ENCODE measurements around the gene BCOR.

The BCOR gene

GRCh38 chrX:40022421-40022820 is 75.3 kb downstream of the BCOR start:
- H4K20me1 ChIP-seq, result no peaks in the 10 kb centered on the region
- peaks cover 7% of the 10 kb centered on the region; the same call in 1 of the 2 replicates for H3K9me3 ChIP-seq
- no peak overlapping the region for H3K27ac ChIP-seq
- no peaks in the 10 kb centered on the region for H3K36me3 ChIP-seq
- 0 out of 2 replicates have a peak, but pooled peaks cover 8% of the 10 kb centered on the region for H3K4me1 ChIP-seq
- no peak overlapping the region for H3K9ac ChIP-seq
- H3K4me3 ChIP-seq, result no peak overlapping the region
- no peaks in the 10 kb centered on the region for H3K27me3 ChIP-seq
- TF ChIP-seq Cebpa-rat (IDR thresholded peaks at IDR 0.05), result no peak
- no peak overlapping the region for H3K4me2 ChIP-seq

- Histone ChIP-seq H3K9me3 (peaks cover 15% of the 10 kb centered on the region), H3K36me3 (no peaks in the 10 kb centered on the region; the same call in 1 of the 2 replicates), H3K27ac (no peak overlapping the region), H3K4me2 (no peak overlapping the region), H3K27me3 (no peaks in the 10 kb centered on the region), H4K20me1 (no peaks in the 10 kb centered on the region), H3K4me1 (0 out of 2 replicates have a peak, but pooled peaks cover 8% of the 10 kb centered on the region), H3K9ac (no peak overlapping the region), H3K4me3 (no peak overlapping the region)
- TF ChIP-seq Cebpa-rat (IDR thresholded peaks at IDR 0.05), result no peak
Observed at GRCh38 chrX:40021647-40022046, 76.1 kb downstream of the BCOR start.

- peaks cover 33% of the 10 kb centered on the region for H3K9me3 ChIP-seq
- no peak overlapping the region for H3K9ac ChIP-seq
- H3K4me2 ChIP-seq, result no peak overlapping the region
- H3K4me1 ChIP-seq, result peaks cover 8% of the 10 kb centered on the region; the same call in 1 of the 2 replicates
- no peak overlapping the region for H3K4me3 ChIP-seq
- H3K36me3 ChIP-seq, result no peaks in the 10 kb centered on the region; the same call in 1 of the 2 replicates
- TF ChIP-seq Cebpa-rat (IDR thresholded peaks at IDR 0.05), result no peak
- no peak overlapping the region for H3K27ac ChIP-seq
- H3K27me3 ChIP-seq, result no peaks in the 10 kb centered on the region
- no peaks in the 10 kb centered on the region for H4K20me1 ChIP-seq
Observed at GRCh38 chrX:40019541-40019940, 78.2 kb downstream of the BCOR start.

GRCh38 chrX:40018041-40018440 is 79.7 kb downstream of the BCOR start:
- H3K4me2 ChIP-seq, result no peak overlapping the region
- TF ChIP-seq Cebpa-rat (IDR thresholded peaks at IDR 0.05), result no peak
- H4K20me1 ChIP-seq, result no peaks in the 10 kb centered on the region
- peaks cover 46% of the 10 kb centered on the region for H3K9me3 ChIP-seq
- H3K9ac ChIP-seq, result no peak overlapping the region
- H3K27me3 ChIP-seq, result no peaks in the 10 kb centered on the region
- H3K27ac ChIP-seq, result no peak overlapping the region
- H3K4me3 ChIP-seq, result no peak overlapping the region
- peaks cover 8% of the 10 kb centered on the region; the same call in 1 of the 2 replicates for H3K4me1 ChIP-seq
- H3K36me3 ChIP-seq, result no peaks in the 10 kb centered on the region; the same call in 1 of the 2 replicates

- H3K36me3 ChIP-seq, result no peaks in the 10 kb centered on the region; the same call in 1 of the 2 replicates
- H4K20me1 ChIP-seq, result no peaks in the 10 kb centered on the region
- no peak for TF ChIP-seq Cebpa-rat (IDR thresholded peaks at IDR 0.05)
- no peak overlapping the region for H3K4me2 ChIP-seq
- peak overlapping the region; percentile 28; the same call in 1 of the 2 replicates for H3K4me3 ChIP-seq
- peaks cover 57% of the 10 kb centered on the region for H3K9me3 ChIP-seq
- H3K27me3 ChIP-seq, result peaks cover 11% of the 10 kb centered on the region
- H3K27ac ChIP-seq, result no peak overlapping the region
- H3K9ac ChIP-seq, result no peak overlapping the region
- H3K4me1 ChIP-seq, result peaks cover 17% of the 10 kb centered on the region
Observed at GRCh38 chrX:40016749-40017148, 81.0 kb downstream of the BCOR start.

- H3K36me3 ChIP-seq, result no peaks in the 10 kb centered on the region; the same call in 1 of the 2 replicates
- H3K4me3 ChIP-seq, result no peak overlapping the region
Observed at GRCh38 chrX:40015693-40016092, 82.1 kb downstream of the BCOR start.

GRCh38 chrX:40013266-40014195 is 84.2 kb downstream of the BCOR start:
- peak overlapping the region; percentile 87 for H3K27ac ChIP-seq
- peaks cover 39% of the 10 kb centered on the region for H3K27me3 ChIP-seq
- no peak for TF ChIP-seq Cebpa-rat (IDR thresholded peaks at IDR 0.05)
- peak overlapping the region; percentile 79 for H3K9ac ChIP-seq
- H4K20me1 ChIP-seq, result 0 out of 2 replicates have a peak, but pooled peaks cover 4% of the 10 kb centered on the region
- peaks cover 52% of the 10 kb centered on the region for H3K9me3 ChIP-seq
- H3K4me3 ChIP-seq, result peak overlapping the region; percentile 65
- no peaks in the 10 kb centered on the region; the same call in 1 of the 2 replicates for H3K36me3 ChIP-seq
- peak overlapping the region; percentile 89 for H3K4me2 ChIP-seq
- H3K4me1 ChIP-seq, result peaks cover 50% of the 10 kb centered on the region

More at GRCh38 chrX:40015693-40016092, 82.1 kb downstream of the BCOR start:
- Histone ChIP-seq H3K27me3 (peaks cover 22% of the 10 kb centered on the region), H4K20me1 (0 out of 2 replicates have a peak, but pooled peaks cover 4% of the 10 kb centered on the region), H3K9ac (no peak overlapping the region), H3K4me2 (no peak overlapping the region), H3K9me3 (peaks cover 52% of the 10 kb centered on the region), H3K27ac (no peak overlapping the region), H3K4me1 (peaks cover 28% of the 10 kb centered on the region)
- no peak for TF ChIP-seq Cebpa-rat (IDR thresholded peaks at IDR 0.05)

- Histone ChIP-seq H3K4me3 (peak overlapping the region; percentile 65), H3K9me3 (peaks cover 56% of the 10 kb centered on the region), H3K9ac (peak overlapping the region; percentile 79), H3K4me1 (peaks cover 56% of the 10 kb centered on the region), H3K4me2 (peak overlapping the region; percentile 89), H3K27me3 (peaks cover 45% of the 10 kb centered on the region), H3K36me3 (no peaks in the 10 kb centered on the region; the same call in 1 of the 2 replicates), H3K27ac (peak overlapping the region; percentile 87), H4K20me1 (0 out of 2 replicates have a peak, but pooled peaks cover 4% of the 10 kb centered on the region)
- TF ChIP-seq Cebpa-rat (IDR thresholded peaks at IDR 0.05), result no peak
Observed at GRCh38 chrX:40012868-40013265, 84.9 kb downstream of the BCOR start.

- H3K9ac ChIP-seq, result peak overlapping the region; percentile 79
- H3K4me1 ChIP-seq, result peaks cover 56% of the 10 kb centered on the region
- H3K36me3 ChIP-seq, result no peaks in the 10 kb centered on the region; the same call in 1 of the 2 replicates
- no peak for TF ChIP-seq Cebpa-rat (IDR thresholded peaks at IDR 0.05)
- 0 out of 2 replicates have a peak, but pooled peaks cover 4% of the 10 kb centered on the region for H4K20me1 ChIP-seq
- H3K4me2 ChIP-seq, result peak overlapping the region; percentile 89
- peaks cover 59% of the 10 kb centered on the region for H3K9me3 ChIP-seq
- H3K27me3 ChIP-seq, result peaks cover 51% of the 10 kb centered on the region
- peak overlapping the region; percentile 87 for H3K27ac ChIP-seq
- peak overlapping the region; percentile 65 for H3K4me3 ChIP-seq
Observed at GRCh38 chrX:40012039-40012867, 85.5 kb downstream of the BCOR start.
